Ishikawa (cell line): ENCODE measurements around the gene SLC25A42.

Experiments used
- CEBPB ChIP-seq: IDR thresholded peaks from 2 replicates; pipeline ENCODE4 v1.6.1; 2012
- CREB1 ChIP-seq: IDR thresholded peaks from 2 replicates; pipeline ENCODE4 v1.6.1; 2012; ENCODE audit warnings: low read depth
- EGR1 ChIP-seq: IDR thresholded peaks from 2 replicates; pipeline ENCODE4 v1.6.1; 2012
- EP300 ChIP-seq: IDR thresholded peaks from 2 replicates; pipeline ENCODE4 v1.6.1; 2012; ENCODE audit warnings: borderline replicate concordance
- FOXM1 ChIP-seq: IDR thresholded peaks from 2 replicates; pipeline ENCODE4 v1.6.1; 2012; ENCODE audit warnings: low read depth, borderline replicate concordance
- MAX ChIP-seq: IDR thresholded peaks from 2 replicates; pipeline ENCODE4 v1.6.1; 2012
- NFIC ChIP-seq: IDR thresholded peaks from 2 replicates; pipeline ENCODE4 v1.6.1; 2012
- RAD21 ChIP-seq: IDR thresholded peaks from 2 replicates; pipeline ENCODE4 v1.6.1; 2012; ENCODE audit warnings: low read depth
- REST ChIP-seq: IDR thresholded peaks from 2 replicates; pipeline ENCODE4 v1.6.1; 2012; ENCODE audit warnings: low read depth, mild to moderate bottlenecking
- TAF1 ChIP-seq: IDR thresholded peaks from 2 replicates; pipeline ENCODE4 v1.6.1; 2012; ENCODE audit warnings: low read depth, mild to moderate bottlenecking
- TCF12 ChIP-seq: IDR thresholded peaks from 2 replicates; pipeline ENCODE4 v1.6.1; 2012; ENCODE audit warnings: low read depth
- TEAD4 ChIP-seq: IDR thresholded peaks from 2 replicates; pipeline ENCODE4 v1.6.1; 2012
- USF1 ChIP-seq: IDR thresholded peaks from 2 replicates; pipeline ENCODE4 v1.6.1; 2012
- YY1 ChIP-seq: IDR thresholded peaks from 2 replicates; pipeline ENCODE4 v1.6.1; 2012; ENCODE audit warnings: low read depth
- ZBTB7A ChIP-seq: IDR thresholded peaks from 2 replicates; pipeline ENCODE4 v1.6.1; 2012; ENCODE audit warnings: low read depth

SLC25A42 gene

GRCh38 chr19:19039901-19040300, 23.9 kb upstream of the SLC25A42 start:
- TF ChIP-seq EGR1 (no peak), USF1 (no peak), TCF12 (no peak), TEAD4 (no peak), FOXM1 (no peak), NFIC (no peak), YY1 (no peak), CEBPB (no peak), EP300 (no peak), TAF1 (no peak), REST (no peak), MAX (no peak), CREB1 (no peak), ZBTB7A (no peak), RAD21 (no peak)

GRCh38 chr19:19040417-19040816, 23.4 kb upstream of the SLC25A42 start:
- no peak for TF ChIP-seq CEBPB

- TF ChIP-seq TAF1 (no peak), USF1 (no peak), MAX (no peak), CREB1 (no peak), TCF12 (no peak), EP300 (no peak), ZBTB7A (no peak), CEBPB (no peak), RAD21 (no peak), REST (no peak), YY1 (no peak), NFIC (no peak), FOXM1 (no peak), EGR1 (no peak), TEAD4 (no peak)
Observed at GRCh38 chr19:19042732-19043280, 21.0 kb upstream of the SLC25A42 start.

GRCh38 chr19:19043481-19043880, 20.3 kb upstream of the SLC25A42 start:
- no peak for TF ChIP-seq ZBTB7A

GRCh38 chr19:19043881-19044280, 19.9 kb upstream of the SLC25A42 start:
- TF ChIP-seq TAF1 = no peak
- TF ChIP-seq NFIC = no peak
- no peak for TF ChIP-seq EGR1
- no peak for TF ChIP-seq YY1
- TF ChIP-seq EP300 = no peak
- no peak for TF ChIP-seq REST
- no peak for TF ChIP-seq CREB1
- no peak for TF ChIP-seq FOXM1
- no peak for TF ChIP-seq CEBPB
- no peak for TF ChIP-seq ZBTB7A
- no peak for TF ChIP-seq MAX
- no peak for TF ChIP-seq RAD21
- TF ChIP-seq USF1 = no peak
- no peak for TF ChIP-seq TEAD4
- TF ChIP-seq TCF12 = no peak
